HK-2 (cell line): ENCODE results near the gene PLXNB2.

Experiments used
- DNase-seq: peaks from one replicate; pipeline ENCODE4 v3.0.0-alpha.2; 2018; ENCODE audit not compliant: unreplicated experiment

Gene PLXNB2

DNA sequence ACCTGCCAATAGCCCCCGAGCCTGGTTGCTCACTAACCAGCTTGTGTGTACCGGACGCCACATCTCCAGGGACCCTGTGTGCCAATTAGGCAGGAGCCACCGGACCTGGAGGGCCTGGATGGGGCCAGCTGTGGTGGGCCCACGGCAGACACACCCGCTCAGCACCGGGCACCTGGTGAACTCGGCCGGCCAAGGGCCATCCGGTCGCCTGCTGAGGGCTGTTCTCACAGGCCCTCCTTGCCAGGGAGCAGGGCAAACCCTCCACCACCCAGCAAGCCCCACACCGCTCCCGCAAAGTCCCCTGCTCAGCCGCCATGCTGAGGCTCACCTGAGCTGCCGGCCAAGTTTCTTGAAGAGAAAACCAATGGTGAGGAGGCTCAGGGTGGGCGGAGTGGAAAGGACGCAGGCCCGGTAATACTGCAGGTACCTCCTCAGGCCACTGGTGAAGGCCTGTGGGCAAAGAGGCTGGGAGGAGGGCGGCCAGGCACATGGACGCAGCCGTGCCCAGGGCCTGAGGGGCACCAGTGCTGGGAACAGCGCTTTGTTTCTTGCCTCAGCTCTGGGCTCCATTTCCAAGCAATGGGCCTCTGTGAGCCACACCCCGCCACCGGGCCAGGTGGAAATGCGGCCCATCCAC lies 79.7 kb downstream of the PLXNB2 start:
- no peak for DNase-seq

DNA sequence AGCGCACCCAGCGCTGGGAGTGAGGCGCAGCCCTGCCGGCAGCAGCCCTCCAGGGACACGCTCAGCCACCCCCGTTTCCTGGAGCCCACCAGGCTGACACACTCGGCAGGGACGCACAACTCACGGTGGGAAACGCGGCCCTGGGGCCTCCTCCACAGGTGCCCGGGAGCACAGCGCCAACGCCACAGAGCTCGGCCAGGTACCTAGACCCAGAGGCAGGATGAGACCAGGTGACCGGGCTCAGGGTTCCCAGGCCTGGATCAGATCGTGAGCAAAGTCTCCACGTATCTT lies 80.6 kb downstream of the PLXNB2 start:
- no peak for DNase-seq

DNA sequence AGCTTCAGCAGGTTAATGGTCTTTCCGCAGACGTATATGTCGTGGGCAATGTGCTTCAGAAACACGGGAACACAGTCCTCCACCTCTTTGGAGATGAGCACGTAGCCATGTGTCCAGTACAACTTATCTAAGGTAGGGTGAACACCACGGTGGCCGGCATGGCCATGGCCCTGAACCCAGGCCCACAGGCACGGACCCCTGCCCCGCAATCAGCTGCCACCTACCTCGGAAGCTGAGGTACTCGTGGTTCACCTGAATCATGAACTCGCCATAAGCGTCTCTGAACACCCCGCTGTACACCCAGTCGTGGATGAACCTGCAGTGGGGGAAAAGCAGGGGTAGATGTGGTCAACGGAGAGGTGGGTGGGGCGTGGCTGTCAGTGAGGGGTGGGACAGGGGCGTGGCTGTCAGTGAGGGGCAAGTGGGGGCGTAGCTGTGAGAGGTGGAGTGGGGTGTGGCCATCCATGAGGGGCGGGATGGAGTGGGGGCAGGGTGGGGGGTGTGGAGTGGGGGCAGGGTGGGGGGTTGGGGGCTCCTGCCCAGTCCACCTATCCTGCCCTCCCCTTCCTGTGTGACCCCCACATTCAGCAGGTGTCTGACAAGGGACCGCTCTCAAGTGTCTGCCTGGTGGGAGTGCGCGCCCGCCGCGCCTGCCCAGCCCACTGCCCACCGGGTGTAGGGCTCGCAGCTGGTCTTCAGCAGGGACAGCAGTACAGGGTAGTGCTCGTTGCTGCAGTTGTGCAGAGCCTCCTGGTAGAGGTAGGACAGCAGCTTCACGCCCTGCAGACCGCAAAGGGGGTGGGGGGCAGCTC lies 81.2 kb downstream of the PLXNB2 start:
- DNase-seq, result no peak

DNA sequence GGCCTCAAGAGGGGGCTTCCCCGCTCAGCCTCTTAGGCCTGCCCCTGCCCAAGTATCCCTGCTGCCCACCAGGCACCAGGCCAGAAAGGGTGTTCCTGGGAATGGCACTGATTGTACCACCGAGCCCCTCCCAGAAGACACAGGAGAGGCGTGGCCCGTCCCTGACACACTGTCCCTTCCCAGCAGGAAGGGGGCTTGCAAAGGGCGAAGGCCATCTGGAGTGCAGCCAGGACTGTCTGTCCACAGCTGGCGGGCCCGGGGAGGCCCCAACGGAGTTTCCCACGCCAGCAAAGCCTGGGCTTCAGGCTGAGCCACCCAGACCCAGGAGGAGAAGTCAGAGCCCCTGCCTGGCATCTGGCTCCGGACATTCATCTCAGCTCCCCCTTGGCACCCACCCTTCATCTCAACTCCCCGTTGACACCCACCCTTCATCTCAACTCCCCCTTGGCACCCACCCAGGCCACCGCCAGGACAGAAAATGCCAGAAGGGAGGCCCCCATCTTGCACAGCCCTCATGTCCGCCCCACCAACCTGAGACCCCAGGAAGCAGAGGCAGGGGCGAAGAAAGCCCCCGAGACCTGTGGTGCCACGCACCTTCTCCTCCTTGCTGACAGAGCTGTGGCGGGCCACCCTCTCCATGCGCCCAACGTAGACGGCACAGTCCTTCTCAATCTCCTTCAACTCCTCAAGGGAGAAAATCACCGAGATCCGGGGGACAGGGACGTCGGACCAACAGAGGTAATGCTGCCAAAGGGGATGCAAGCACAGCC lies 82.1 kb downstream of the PLXNB2 start:
- no peak for DNase-seq
